Fibroblast of the aortic adventitia (primary cell): ENCODE measurements around the gene ATP6V0D1. TPM values are rescaled to one million over a fixed set of nuclear protein-coding genes. Genes with fewer than 3 reads are reported as not detected.

ENCODE experiments used
- DNase-seq: peaks from one replicate; pipeline ENCODE4 v3.0.0-alpha.2; 2010; ENCODE audit warnings: low read depth
- H3K4me3 ChIP-seq: 2 replicates; pipeline ENCODE4 v1.5.1; 2011; ENCODE audit warnings: low read depth, mild to moderate bottlenecking, control low read depth, low read length, moderate library complexity
- total RNA-seq: library from RNA; depleted of rRNA; stranded (reverse); fragments of >200 nt; gene quantifications from 2 replicates; pipeline ENCODE4 v1.2.3, GENCODE V29; 2012; ENCODE audit warnings: low replicate concordance
- TF ChIP-seq, protein P1 (sequence below): IDR thresholded peaks from 2 replicates; pipeline ENCODE4 v1.5.1; 2011; ENCODE audit warnings: mild to moderate bottlenecking, low read length, control low read depth, inconsistent platforms; ENCODE audit not compliant: insufficient read depth

Gene ATP6V0D1
- total RNA-seq, 1 donor, result 114 TPM

DNA sequence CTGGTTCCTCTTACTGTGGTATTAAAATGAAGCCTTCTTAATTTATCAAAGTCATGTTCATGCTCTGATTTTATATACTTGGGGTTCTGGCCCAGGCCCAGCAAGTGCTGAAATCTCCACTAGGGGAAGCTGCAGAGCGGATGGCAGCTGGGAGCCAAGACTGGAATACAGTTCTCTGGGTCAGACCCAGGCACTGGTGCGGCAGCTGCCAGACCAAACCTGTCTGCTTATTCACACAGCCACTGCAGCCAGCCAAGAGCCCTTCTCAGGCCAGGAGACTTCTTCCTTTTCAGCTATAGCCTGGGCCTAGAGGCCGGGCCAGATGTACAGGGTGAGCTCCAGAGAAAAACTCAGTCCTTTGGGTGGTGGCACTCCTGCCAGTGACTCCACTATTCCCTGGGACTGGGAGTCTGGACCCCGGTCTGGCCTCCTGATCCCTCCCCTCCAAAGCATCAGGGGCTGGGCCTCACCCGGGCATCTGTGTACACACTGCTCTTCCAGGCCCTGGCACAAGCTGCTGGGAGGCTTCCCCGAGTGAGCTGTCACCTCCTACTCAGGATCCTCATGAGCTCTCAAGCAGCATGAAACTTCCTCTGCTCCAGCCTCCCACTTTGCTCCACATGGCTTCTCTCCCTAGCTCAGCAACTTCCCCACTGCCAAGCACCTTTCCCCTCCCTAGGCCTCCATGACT lies 24.4 kb downstream of the ATP6V0D1 start:
- peak; percentile 89 for DNase-seq

GRCh38 chr16:67454852-67455251 lies 26.1 kb downstream of the ATP6V0D1 start:
- TF ChIP-seq, protein P1, sequence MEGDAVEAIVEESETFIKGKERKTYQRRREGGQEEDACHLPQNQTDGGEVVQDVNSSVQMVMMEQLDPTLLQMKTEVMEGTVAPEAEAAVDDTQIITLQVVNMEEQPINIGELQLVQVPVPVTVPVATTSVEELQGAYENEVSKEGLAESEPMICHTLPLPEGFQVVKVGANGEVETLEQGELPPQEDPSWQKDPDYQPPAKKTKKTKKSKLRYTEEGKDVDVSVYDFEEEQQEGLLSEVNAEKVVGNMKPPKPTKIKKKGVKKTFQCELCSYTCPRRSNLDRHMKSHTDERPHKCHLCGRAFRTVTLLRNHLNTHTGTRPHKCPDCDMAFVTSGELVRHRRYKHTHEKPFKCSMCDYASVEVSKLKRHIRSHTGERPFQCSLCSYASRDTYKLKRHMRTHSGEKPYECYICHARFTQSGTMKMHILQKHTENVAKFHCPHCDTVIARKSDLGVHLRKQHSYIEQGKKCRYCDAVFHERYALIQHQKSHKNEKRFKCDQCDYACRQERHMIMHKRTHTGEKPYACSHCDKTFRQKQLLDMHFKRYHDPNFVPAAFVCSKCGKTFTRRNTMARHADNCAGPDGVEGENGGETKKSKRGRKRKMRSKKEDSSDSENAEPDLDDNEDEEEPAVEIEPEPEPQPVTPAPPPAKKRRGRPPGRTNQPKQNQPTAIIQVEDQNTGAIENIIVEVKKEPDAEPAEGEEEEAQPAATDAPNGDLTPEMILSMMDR, result no peak
- no peak overlapping the region for H3K4me3 ChIP-seq
- DNase-seq, result no peak

More for the DNA sequence above, 24.4 kb downstream of the ATP6V0D1 start:
- H3K4me3 ChIP-seq, result no peak overlapping the region
- TF ChIP-seq, protein P1, result peak; percentile 84

- no peak for DNase-seq
- no peak overlapping the region for H3K4me3 ChIP-seq
- TF ChIP-seq, protein P1, result no peak
Measured at GRCh38 chr16:67454104-67454503, 26.9 kb downstream of the ATP6V0D1 start.

GRCh38 chr16:67451704-67452435 lies 29.1 kb downstream of the ATP6V0D1 start:
- H3K4me3 ChIP-seq, result no peak overlapping the region

GRCh38 chr16:67451061-67451703 lies 29.8 kb downstream of the ATP6V0D1 start:
- TF ChIP-seq, protein P1, result no peak
- no peak overlapping the region for H3K4me3 ChIP-seq
- no peak for DNase-seq

More at GRCh38 chr16:67451704-67452435, 29.1 kb downstream of the ATP6V0D1 start:
- TF ChIP-seq, protein P1, result no peak
- DNase-seq, result no peak

DNA sequence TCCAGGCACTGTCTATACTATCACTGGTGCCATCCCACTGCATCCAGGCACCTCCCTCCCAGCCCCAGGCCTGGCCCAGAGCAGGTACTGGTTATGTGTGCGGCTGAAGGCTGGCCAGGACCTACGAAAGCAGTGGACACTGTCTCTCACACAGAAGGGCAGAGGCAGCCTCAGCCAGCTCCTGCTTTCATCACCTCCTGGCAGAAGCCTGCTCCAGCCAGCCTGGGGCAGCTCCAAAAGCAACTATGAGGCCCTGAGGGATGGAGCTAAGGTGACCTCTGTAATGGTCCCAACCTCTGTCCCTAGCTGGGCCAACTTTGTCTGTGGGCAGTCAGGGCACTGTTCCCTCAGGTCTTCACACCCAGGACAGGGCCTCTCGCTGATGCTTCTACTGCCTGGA lies 31.2 kb downstream of the ATP6V0D1 start:
- no peak for DNase-seq
- TF ChIP-seq, protein P1, result no peak
- H3K4me3 ChIP-seq, result no peak overlapping the region
